HG03025 (cell line): ENCODE data around the gene CDC73.
"Not testable (repeated sequence)": the region's sequence is repeated elsewhere in the genome, so short reads cannot be mapped to it uniquely, and the experiment has no call there.

Source experiments
- ATAC-seq: cut with Tn5 transposase; IDR thresholded peaks from one replicate; pipeline ENCODE4 v1.9.1; 2021; ENCODE audit warnings: mild to moderate bottlenecking, moderate library complexity; ENCODE audit not compliant: unreplicated experiment, low FRiP score

CDC73 gene

GRCh38 chr1:193275773-193276172 is 153.9 kb downstream of the CDC73 start:
- ATAC-seq: no peak

- no peak for ATAC-seq
Measured at GRCh38 chr1:193278968-193279367, 157.1 kb downstream of the CDC73 start.

GRCh38 chr1:193281894-193282293 is 160.1 kb downstream of the CDC73 start:
- no peak for ATAC-seq

- no peak for ATAC-seq
Measured at GRCh38 chr1:193283016-193283415, 161.2 kb downstream of the CDC73 start.

GRCh38 chr1:193284219-193284618 is 162.4 kb downstream of the CDC73 start:
- no peak for ATAC-seq

GRCh38 chr1:193285641-193286040 is 163.8 kb downstream of the CDC73 start:
- no peak for ATAC-seq

- not testable (repeated sequence) for ATAC-seq
Measured at GRCh38 chr1:193288548-193289080, 166.8 kb downstream of the CDC73 start.

- no peak for ATAC-seq
Measured at GRCh38 chr1:193293726-193294125, 171.9 kb downstream of the CDC73 start.

GRCh38 chr1:193299038-193299437 is 177.2 kb downstream of the CDC73 start:
- ATAC-seq: peak; percentile 85

- ATAC-seq: no peak
Measured at GRCh38 chr1:193301746-193302145, 179.9 kb downstream of the CDC73 start.

GRCh38 chr1:193303849-193304248 is 182.0 kb downstream of the CDC73 start:
- no peak for ATAC-seq
